Liver (tissue), 9 donors: ENCODE results near the gene CDH26. TPM values are rescaled to one million over a fixed set of nuclear protein-coding genes. Genes with fewer than 3 reads are reported as not detected.

ENCODE experiments used
- DNase-seq: peaks from one replicate; pipeline ENCODE4 v3.0.0-alpha.2; 2017; ENCODE audit warnings: low spot score
- H3K27ac ChIP-seq, 2 donors: one replicate each; pipeline ENCODE4 v1.7.0; 2013; ENCODE audit warnings: inconsistent platforms in 2 of 2, low read length in 2 of 2, control low read depth in 1 of 2, low read depth in 1 of 2, mild to moderate bottlenecking in 1 of 2
- H3K27me3 ChIP-seq, 4 donors: one replicate each; pipeline versions ENCODE4 v1.6.1 to v1.7.0; 2013; ENCODE audit warnings: low read length in 3 of 4, inconsistent platforms in 1 of 4, mild to moderate bottlenecking in 1 of 4, moderate library complexity in 1 of 4; ENCODE audit not compliant: control insufficient read depth in 4 of 4, insufficient read depth in 4 of 4
- H3K36me3 ChIP-seq, 4 donors: one replicate each; pipeline versions ENCODE4 v1.6.1 to v1.7.0; 2013; ENCODE audit warnings: low read length in 3 of 4, mild to moderate bottlenecking in 3 of 4, low read depth in 1 of 4, moderate library complexity in 1 of 4; ENCODE audit not compliant: control insufficient read depth in 4 of 4, insufficient read depth in 3 of 4
- H3K4me1 ChIP-seq, 4 donors: one replicate each; pipeline versions ENCODE4 v1.6.1 to v1.7.0; 2013; ENCODE audit warnings: low read length in 3 of 4, mild to moderate bottlenecking in 3 of 4, moderate library complexity in 1 of 4; ENCODE audit not compliant: control insufficient read depth in 4 of 4, insufficient read depth in 4 of 4
- H3K4me3 ChIP-seq, 3 donors: one replicate each; pipeline versions ENCODE4 v1.6.1 to v1.7.0; 2013; ENCODE audit warnings: low read length in 3 of 3, control low read depth in 1 of 3, low read depth in 1 of 3, mild to moderate bottlenecking in 1 of 3
- H3K9ac ChIP-seq, 2 donors: one replicate each; pipeline ENCODE4 v1.7.0; 2013; ENCODE audit warnings: low read length in 2 of 2, mild to moderate bottlenecking in 2 of 2, moderate library complexity in 2 of 2, control low read depth in 1 of 2, low read depth in 1 of 2
- H3K9me3 ChIP-seq, 4 donors: one replicate each; pipeline versions ENCODE4 v1.6.1 to v1.7.0; 2013; ENCODE audit warnings: low read length in 3 of 4; ENCODE audit not compliant: control insufficient read depth in 4 of 4
- ATF3 ChIP-seq: IDR thresholded peaks from 2 replicates; pipeline ENCODE4 v1.6.1; 2016; ENCODE audit warnings: antibody characterized with exemption
- FOXA1 ChIP-seq: IDR thresholded peaks from 2 replicates; pipeline ENCODE4 v1.6.1; 2016; ENCODE audit warnings: antibody characterized with exemption
- FOXA2 ChIP-seq: IDR thresholded peaks from 2 replicates; pipeline ENCODE4 v1.6.1; 2016; ENCODE audit warnings: antibody characterized with exemption
- GABPA ChIP-seq, 2 donors: IDR thresholded peaks in 1 of 2; conservative IDR thresholded peaks in 1 of 2; 2 replicates each; pipeline ENCODE4 v1.6.1; 2016; ENCODE audit warnings: antibody characterized with exemption in 2 of 2, mild to moderate bottlenecking in 1 of 2, moderate library complexity in 1 of 2
- HNF4A ChIP-seq, 2 donors: conservative IDR thresholded peaks; 2 replicates each; pipeline ENCODE4 v1.6.1; 2016; ENCODE audit warnings: antibody characterized with exemption in 2 of 2, mild to moderate bottlenecking in 2 of 2
- HNF4G ChIP-seq: IDR thresholded peaks from 2 replicates; pipeline ENCODE4 v1.6.1; 2016; ENCODE audit warnings: antibody characterized with exemption
- MAX ChIP-seq: IDR thresholded peaks from 2 replicates; pipeline ENCODE4 v1.6.1; 2016; ENCODE audit warnings: antibody characterized with exemption
- NR2F2 ChIP-seq: IDR thresholded peaks from 2 replicates; pipeline ENCODE4 v1.6.1; 2016; ENCODE audit warnings: antibody characterized with exemption
- RAD21 ChIP-seq, 2 donors: IDR thresholded peaks; 2 replicates each; pipeline ENCODE4 v1.6.1; 2016; ENCODE audit warnings: antibody characterized with exemption in 2 of 2, mild to moderate bottlenecking in 2 of 2
- REST ChIP-seq: IDR thresholded peaks from 2 replicates; pipeline ENCODE4 v1.6.1; 2016; ENCODE audit warnings: antibody characterized with exemption, mild to moderate bottlenecking
- RXRA ChIP-seq, 2 donors: IDR thresholded peaks; 2 replicates each; pipeline ENCODE4 v1.6.1; 2017 to 2018; ENCODE audit warnings: antibody characterized with exemption in 2 of 2, mild to moderate bottlenecking in 1 of 2
- SP1 ChIP-seq: IDR thresholded peaks from 2 replicates; pipeline ENCODE4 v1.6.1; 2018; ENCODE audit warnings: antibody characterized with exemption, mild to moderate bottlenecking
- TAF1 ChIP-seq: conservative IDR thresholded peaks from 2 replicates; pipeline ENCODE4 v1.6.1; 2016; ENCODE audit warnings: antibody characterized with exemption, mild to moderate bottlenecking
- YY1 ChIP-seq: IDR thresholded peaks from 2 replicates; pipeline ENCODE4 v1.6.1; 2016; ENCODE audit warnings: antibody characterized with exemption, mild to moderate bottlenecking
- ZBTB33 ChIP-seq: IDR thresholded peaks from 2 replicates; pipeline ENCODE4 v1.6.1; 2016; ENCODE audit warnings: antibody characterized with exemption
- WGBS: extraction: QIAGEN DNeasy Blood & Tissue Kit; methylation state at CpG from one replicate; pipeline ENCODE4 v1.1.7; 2013; 5-methylcytosine and 5-hydroxymethylcytosine counted together
- polyA plus RNA-seq, 2 donors: library from polyadenylated mRNA; stranded (reverse) in 1 of 2; unstranded in 1 of 2; fragments of 200-250 nt in 1 of 2; fragments of >200 nt in 1 of 2; fragmentation: Nextera tagmentation in 1 of 2; extraction: Ambion mirVana in 1 of 2; gene quantifications; one replicate each; pipeline versions ENCODE4 v1.2.1 to v1.2.3, GENCODE V29; 2013 to 2015
- total RNA-seq, 2 donors: library from RNA; depleted of rRNA; stranded (reverse); fragments of >200 nt; gene quantifications; one replicate each; pipeline ENCODE4 v1.2.3, GENCODE V29; 2014
- TF ChIP-seq, protein P1 (sequence below): fragments of 150-350 bp; IDR thresholded peaks from 2 replicates; pipeline ENCODE4 v1.5.1; 2017; ENCODE audit warnings: improper control_type of control experiment, low read depth, low read length; ENCODE audit not compliant: missing input control
- donor health status: healthy.
- donor health status: healthy.
- donor health status: healthy.
- donor health status: healthy.
- donor health status: healthy.

The CDH26 gene
- total and polyA plus RNA-seq, 4 donors: 0.03 to 0.70 (median 0.43) TPM

- Histone ChIP-seq H3K4me3 (no peak overlapping the region), H3K27ac (no peak overlapping the region), H3K4me1 (no peaks in the 10 kb centered on the region), H3K9me3 (no peaks in the 10 kb centered on the region), H3K27me3 (no peaks in the 10 kb centered on the region), H3K36me3 (peaks cover 0 to 6% (median 4%) of the 10 kb centered on the region in 4 donors), H3K9ac (no peak overlapping the region)
- no peak for DNase-seq
- 51% methylated on average over 7 of the region's 7 CpGs for WGBS
- no peak for TF ChIP-seq REST
- TF ChIP-seq MAX: no peak
- no peak for TF ChIP-seq YY1
- TF ChIP-seq RAD21 (IDR thresholded peaks at IDR 0.05): peak; percentile 82 to 85
- TF ChIP-seq, protein P1, sequence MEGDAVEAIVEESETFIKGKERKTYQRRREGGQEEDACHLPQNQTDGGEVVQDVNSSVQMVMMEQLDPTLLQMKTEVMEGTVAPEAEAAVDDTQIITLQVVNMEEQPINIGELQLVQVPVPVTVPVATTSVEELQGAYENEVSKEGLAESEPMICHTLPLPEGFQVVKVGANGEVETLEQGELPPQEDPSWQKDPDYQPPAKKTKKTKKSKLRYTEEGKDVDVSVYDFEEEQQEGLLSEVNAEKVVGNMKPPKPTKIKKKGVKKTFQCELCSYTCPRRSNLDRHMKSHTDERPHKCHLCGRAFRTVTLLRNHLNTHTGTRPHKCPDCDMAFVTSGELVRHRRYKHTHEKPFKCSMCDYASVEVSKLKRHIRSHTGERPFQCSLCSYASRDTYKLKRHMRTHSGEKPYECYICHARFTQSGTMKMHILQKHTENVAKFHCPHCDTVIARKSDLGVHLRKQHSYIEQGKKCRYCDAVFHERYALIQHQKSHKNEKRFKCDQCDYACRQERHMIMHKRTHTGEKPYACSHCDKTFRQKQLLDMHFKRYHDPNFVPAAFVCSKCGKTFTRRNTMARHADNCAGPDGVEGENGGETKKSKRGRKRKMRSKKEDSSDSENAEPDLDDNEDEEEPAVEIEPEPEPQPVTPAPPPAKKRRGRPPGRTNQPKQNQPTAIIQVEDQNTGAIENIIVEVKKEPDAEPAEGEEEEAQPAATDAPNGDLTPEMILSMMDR: peak; percentile 67
Measured at GRCh38 chr20:59948828-59949720, 9.1 kb upstream of the CDH26 start.

DNA sequence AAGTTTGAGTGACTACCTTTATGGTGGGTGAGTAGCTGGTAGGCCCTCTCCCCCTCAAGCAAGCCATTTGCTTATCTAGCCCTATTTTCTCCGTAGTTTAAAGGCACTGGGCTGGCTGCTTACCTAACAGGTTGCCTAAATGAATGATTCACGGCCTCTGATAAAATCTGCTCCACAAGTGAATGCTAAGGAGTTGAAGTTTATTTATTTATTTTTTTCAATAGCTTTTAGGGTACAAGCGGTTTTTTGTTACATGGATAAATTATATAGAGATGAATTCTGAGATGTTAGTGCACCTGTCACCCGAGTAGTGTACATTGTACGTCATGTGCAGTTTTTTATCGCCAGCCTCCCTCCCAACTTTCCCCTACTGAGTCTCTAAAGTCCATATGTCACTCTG is 8.3 kb upstream of the CDH26 start:
- no peak overlapping the region for H3K9ac ChIP-seq
- H3K4me1 ChIP-seq: no peaks in the 10 kb centered on the region
- H3K27ac ChIP-seq: no peak overlapping the region
- H3K4me3 ChIP-seq: no peak overlapping the region
- H3K27me3 ChIP-seq: no peaks in the 10 kb centered on the region
- peaks cover 0 to under 1% (median 0%) of the 10 kb centered on the region in 4 donors for H3K36me3 ChIP-seq
- 96% methylated on average over 6 of the region's 6 CpGs for WGBS
- no peaks in the 10 kb centered on the region for H3K9me3 ChIP-seq
- DNase-seq: no peak
- TF ChIP-seq HNF4A (conservative IDR thresholded peaks at IDR 0.05) (no peak), ZBTB33 (no peak), YY1 (no peak), RAD21 (IDR thresholded peaks at IDR 0.05) (no peak), FOXA1 (no peak), REST (no peak), RXRA (IDR thresholded peaks at IDR 0.05) (no peak), SP1 (no peak), GABPA (IDR thresholded peaks at IDR 0.05 in 1 of 2, conservative IDR thresholded peaks at IDR 0.05 in 1 of 2) (no peak), TAF1 (no peak), FOXA2 (no peak), NR2F2 (no peak), ATF3 (no peak), HNF4G (no peak), MAX (no peak)
